Adipocyte (in vitro differentiated cells): ENCODE data around the gene PUS3.

Source experiments
- DNase-seq: peaks from one replicate; pipeline ENCODE4 v3.0.0-alpha.2; 2015; ENCODE audit warnings: low read depth
- H3K27me3 ChIP-seq: replicated peaks from 2 replicates; pipeline ENCODE4 v1.7.0; 2013; ENCODE audit warnings: mild to moderate bottlenecking, low read length, moderate library complexity; ENCODE audit not compliant: control insufficient read depth, insufficient read depth
- H3K36me3 ChIP-seq: 2 replicates; pipeline ENCODE4 v1.7.0; 2013; ENCODE audit warnings: low read length, mild to moderate bottlenecking, moderate library complexity; ENCODE audit not compliant: control insufficient read depth, insufficient read depth, severe bottlenecking
- H3K4me1 ChIP-seq: 2 replicates; pipeline ENCODE4 v1.7.0; 2013; ENCODE audit warnings: mild to moderate bottlenecking, low read length, moderate library complexity; ENCODE audit not compliant: control insufficient read depth, insufficient read depth
- H3K4me3 ChIP-seq: 2 replicates; pipeline ENCODE4 v1.7.0; 2013; ENCODE audit warnings: mild to moderate bottlenecking, low read length, moderate library complexity
- H3K9ac ChIP-seq: 2 replicates; pipeline ENCODE4 v1.7.0; 2013; ENCODE audit warnings: mild to moderate bottlenecking, low read length, moderate library complexity
- H3K9me3 ChIP-seq: 2 replicates; pipeline ENCODE4 v1.7.0; 2013; ENCODE audit warnings: mild to moderate bottlenecking, low read length, moderate library complexity; ENCODE audit not compliant: control insufficient read depth

The PUS3 gene

GRCh38 chr11:125902927-125903710 lies at the start of gene PUS3:
PUS3 (minus strand) TSS chr11:125903206; CDS start chr11:125896284, 6,922 bp downstream.
- Histone ChIP-seq H3K9me3 (peaks cover 5% of the 10 kb centered on the region), H3K36me3 (peaks cover 14% of the 10 kb centered on the region), H3K27me3 (peaks cover 17% of the 10 kb centered on the region), H3K9ac (peak within 1 kb of the TSS; percentile 97), H3K4me3 (peak within 1 kb of the TSS; percentile 97), H3K4me1 (peaks cover 13% of the 10 kb centered on the region)
- peak; percentile 93 for DNase-seq

GRCh38 chr11:125952559-125952958 lies 49.6 kb upstream of the PUS3 start:
- Histone ChIP-seq H3K4me1 (peaks cover 48% of the 10 kb centered on the region), H3K4me3 (no peak overlapping the region), H3K36me3 (peaks cover 20% of the 10 kb centered on the region), H3K9me3 (no peaks in the 10 kb centered on the region), H3K27me3 (no peaks in the 10 kb centered on the region), H3K9ac (peak overlapping the region; percentile 7)
- no peak for DNase-seq

- H3K36me3 ChIP-seq: peaks cover 16% of the 10 kb centered on the region
- H3K9me3 ChIP-seq: no peaks in the 10 kb centered on the region
- H3K9ac ChIP-seq: no peak overlapping the region
- DNase-seq: no peak
- H3K4me1 ChIP-seq: peaks cover 40% of the 10 kb centered on the region
- no peaks in the 10 kb centered on the region for H3K27me3 ChIP-seq
- H3K4me3 ChIP-seq: no peak overlapping the region
Measured at GRCh38 chr11:125951731-125952130, 48.7 kb upstream of the PUS3 start.

GRCh38 chr11:125950696-125951651 lies 48.0 kb upstream of the PUS3 start:
- H3K27me3 ChIP-seq: no peaks in the 10 kb centered on the region
- DNase-seq: peak; percentile 17
- H3K4me1 ChIP-seq: peaks cover 33% of the 10 kb centered on the region

GRCh38 chr11:125950178-125950490 lies 47.1 kb upstream of the PUS3 start:
- H3K36me3 ChIP-seq: peaks cover 6% of the 10 kb centered on the region
- no peak overlapping the region for H3K9ac ChIP-seq
- H3K4me1 ChIP-seq: peaks cover 30% of the 10 kb centered on the region
- H3K4me3 ChIP-seq: no peak overlapping the region
- no peaks in the 10 kb centered on the region for H3K27me3 ChIP-seq
- DNase-seq: no peak
- H3K9me3 ChIP-seq: no peaks in the 10 kb centered on the region

More at GRCh38 chr11:125950696-125951651, 48.0 kb upstream of the PUS3 start:
- Histone ChIP-seq H3K4me3 (no peak overlapping the region), H3K9ac (peak overlapping the region; percentile 7), H3K36me3 (peaks cover 14% of the 10 kb centered on the region), H3K9me3 (no peaks in the 10 kb centered on the region)

GRCh38 chr11:125949271-125950177 lies 46.5 kb upstream of the PUS3 start:
- Histone ChIP-seq H3K4me3 (no peak overlapping the region), H3K9me3 (no peaks in the 10 kb centered on the region), H3K9ac (no peak overlapping the region), H3K4me1 (peaks cover 30% of the 10 kb centered on the region), H3K27me3 (no peaks in the 10 kb centered on the region), H3K36me3 (peaks cover 5% of the 10 kb centered on the region)
- DNase-seq: no peak

- no peak overlapping the region for H3K4me3 ChIP-seq
- peaks cover 28% of the 10 kb centered on the region for H3K4me1 ChIP-seq
- no peak for DNase-seq
- H3K9me3 ChIP-seq: no peaks in the 10 kb centered on the region
- no peaks in the 10 kb centered on the region for H3K36me3 ChIP-seq
- no peaks in the 10 kb centered on the region for H3K27me3 ChIP-seq
- no peak overlapping the region for H3K9ac ChIP-seq
Measured at GRCh38 chr11:125948278-125949051, 45.5 kb upstream of the PUS3 start.

GRCh38 chr11:125947419-125948277 lies 44.6 kb upstream of the PUS3 start:
- Histone ChIP-seq H3K4me3 (no peak overlapping the region), H3K4me1 (peaks cover 20% of the 10 kb centered on the region), H3K36me3 (no peaks in the 10 kb centered on the region), H3K27me3 (no peaks in the 10 kb centered on the region), H3K9me3 (no peaks in the 10 kb centered on the region), H3K9ac (no peak overlapping the region)
- no peak for DNase-seq

GRCh38 chr11:125946712-125947418 lies 43.9 kb upstream of the PUS3 start:
- Histone ChIP-seq H3K9ac (no peak overlapping the region), H3K27me3 (no peaks in the 10 kb centered on the region), H3K4me1 (peaks cover 13% of the 10 kb centered on the region), H3K4me3 (no peak overlapping the region), H3K36me3 (no peaks in the 10 kb centered on the region), H3K9me3 (no peaks in the 10 kb centered on the region)
- DNase-seq: no peak
